22Rv1 (cell line): ENCODE measurements around the gene LPAR6.

ENCODE experiments used
- CTCF ChIP-seq: fragments of 450-650 bp; IDR thresholded peaks from 2 replicates; pipeline ENCODE4 v1.5.1; 2017; ENCODE audit warnings: mild to moderate bottlenecking
- ZFX ChIP-seq: fragments of 450-650 bp; IDR thresholded peaks from 2 replicates; pipeline ENCODE4 v1.6.1; 2017; ENCODE audit warnings: antibody characterized with exemption, borderline replicate concordance

GRCh38 chr13:48411147-48411794, 1.6 kb downstream of the LPAR6 start:
- TF ChIP-seq CTCF: no peak
- no peak for TF ChIP-seq ZFX
